HepG2 (cell line): ENCODE results near the gene PANX1. TPM values are rescaled to one million over a fixed set of nuclear protein-coding genes. Genes with fewer than 3 reads are reported as not detected.

Experiments used
- AKNA ChIP-seq: sonication (generic); formaldehyde crosslinking; IDR thresholded peaks from 2 replicates; pipeline ENCODE4 v1.4.0; 2020; ENCODE audit warnings: missing genetic modification reagents, borderline replicate concordance
- CREM ChIP-seq, 2 experiments: sonication (generic) in 1 of 2; formaldehyde crosslinking in 1 of 2; IDR thresholded peaks; 2 replicates each; pipeline versions ENCODE4 v1.4.0 to v1.6.1; 2016 to 2020; ENCODE audit warnings: antibody characterized with exemption in 1 of 2, mild to moderate bottlenecking in 1 of 2, missing genetic modification reagents in 1 of 2
- DRAP1 ChIP-seq: IDR thresholded peaks from 2 replicates; pipeline ENCODE4 v1.6.1; 2016; ENCODE audit warnings: missing genetic modification reagents, missing compliant biosample characterization
- EED ChIP-seq: sonication (generic); formaldehyde crosslinking; IDR thresholded peaks from 2 replicates; pipeline ENCODE4 v1.5.0; 2020; ENCODE audit warnings: mild to moderate bottlenecking, missing genetic modification reagents
- EP300 ChIP-seq, 3 experiments: sonication (generic) in 1 of 3; formaldehyde crosslinking in 1 of 3; IDR thresholded peaks; 2 replicates each; pipeline versions ENCODE4 v1.5.1 to v1.6.1; 2011 to 2020; ENCODE audit warnings: low read depth in 2 of 3, low read length in 2 of 3, borderline replicate concordance in 1 of 3, improper control_type of control experiment in 1 of 3, mild to moderate bottlenecking in 1 of 3, missing genetic modification reagents in 1 of 3, moderate library complexity in 1 of 3
- FOXP1 ChIP-seq, 2 experiments: fragments of 450-650 bp in 1 of 2; IDR thresholded peaks; 2 replicates each; pipeline ENCODE4 v1.6.1; 2017 to 2018; ENCODE audit warnings: antibody characterized with exemption in 1 of 2
- GATAD2A ChIP-seq: IDR thresholded peaks from 2 replicates; pipeline ENCODE4 v1.6.1; 2016
- MLX ChIP-seq: IDR thresholded peaks from 2 replicates; pipeline ENCODE4 v1.6.1; 2016
- MYPOP ChIP-seq: sonication (generic); formaldehyde crosslinking; IDR thresholded peaks from 2 replicates; pipeline ENCODE4 v1.8.1; 2023; ENCODE audit warnings: mild to moderate bottlenecking, moderate library complexity, missing genetic modification reagents
- NFKB2 ChIP-seq: sonication (generic); formaldehyde crosslinking; IDR thresholded peaks from 2 replicates; pipeline ENCODE4 v1.4.0; 2020; ENCODE audit warnings: missing genetic modification reagents, borderline replicate concordance
- NR2F2 ChIP-seq: IDR thresholded peaks from 2 replicates; pipeline ENCODE4 v1.6.1; 2012; ENCODE audit warnings: low read depth, inconsistent platforms, borderline replicate concordance
- PHF21A ChIP-seq: sonication (generic); formaldehyde crosslinking; IDR thresholded peaks from 2 replicates; pipeline ENCODE4 v1.5.0; 2020; ENCODE audit warnings: mild to moderate bottlenecking, missing genetic modification reagents
- SALL1 ChIP-seq: sonication (generic); formaldehyde crosslinking; IDR thresholded peaks from 2 replicates; pipeline ENCODE4 v1.8.0; 2022; ENCODE audit warnings: mild to moderate bottlenecking, missing genetic modification reagents
- SIX4 ChIP-seq: sonication (generic); formaldehyde crosslinking; IDR thresholded peaks from 2 replicates; pipeline ENCODE4 v1.4.0; 2020; ENCODE audit warnings: missing genetic modification reagents
- TEAD3 ChIP-seq: optimal IDR thresholded peaks from 2 replicates; pipeline ENCODE3; 2016; ENCODE audit warnings: borderline replicate concordance
- ZMYM4 ChIP-seq: sonication (generic); formaldehyde crosslinking; IDR thresholded peaks from 2 replicates; pipeline ENCODE4 v1.8.1; 2023; ENCODE audit warnings: mild to moderate bottlenecking, missing genetic modification reagents
- ZNF597 ChIP-seq: sonication (generic); formaldehyde crosslinking; IDR thresholded peaks from 2 replicates; pipeline ENCODE4 v1.5.0; 2020; ENCODE audit warnings: missing genetic modification reagents
- ZNF691 ChIP-seq: sonication (generic); formaldehyde crosslinking; IDR thresholded peaks from 2 replicates; pipeline ENCODE4 v1.4.0; 2020; ENCODE audit warnings: missing genetic modification reagents, low read depth, mild to moderate bottlenecking, borderline replicate concordance
- ZNF878 ChIP-seq: sonication (generic); formaldehyde crosslinking; IDR thresholded peaks from 2 replicates; pipeline ENCODE4 v1.8.1; 2023; ENCODE audit warnings: mild to moderate bottlenecking, missing genetic modification reagents, moderate library complexity
- polyA plus RNA-seq, 8 experiments: library from polyadenylated mRNA; depleted of rRNA in 3 of 8; stranded (reverse) in 7 of 8; unstranded in 1 of 8; fragments of >200 nt; fragmentation: Illumina TruSeq in 4 of 8; extraction: Trizol in 4 of 8; gene quantifications; 2 replicates each; pipeline versions ENCODE4 v1.2.1 to v1.2.3, GENCODE V29; 2011 to 2016; ENCODE audit warnings: low read depth in 4 of 8, missing spikeins in 1 of 8, mixed read lengths in 1 of 8; ENCODE audit not compliant: insufficient read depth in 1 of 8
- total RNA-seq, 5 experiments: library from RNA; depleted of rRNA; stranded (reverse); fragments of >200 nt; fragmentation: Illumina TruSeq; extraction: Trizol; gene quantifications; 2 replicates each; pipeline ENCODE4 v1.2.3, GENCODE V29; 2016; ENCODE audit warnings: low read depth in 1 of 5

Gene PANX1
- total and polyA plus RNA-seq, 2 of the 13 experiments (the other 11 are each of a cell fraction or from before 2014, with no cell fraction given): 8.3 to 24.8 TPM

GRCh38 chr11:94201004-94201465, 72.4 kb downstream of the PANX1 start (continued):
- TF ChIP-seq AKNA (CRISPR knock-in tag) (no peak), NR2F2 (peak; percentile 63), NFKB2 (CRISPR knock-in tag) (no peak), ZNF878 (CRISPR knock-in tag) (peak; percentile 7; the same call in 1 of the 2 replicates), DRAP1 (CRISPR knock-in tag) (peak; percentile 55; the same call in 1 of the 2 replicates), CREM (IDR thresholded peaks at IDR 0.05) (peak; percentile 74), CREM (CRISPR knock-in tag; IDR thresholded peaks at IDR 0.05) (no peak), TEAD3 (CRISPR knock-in tag) (peak; percentile 72), FOXP1 (IDR thresholded peaks at IDR 0.05) (peak; percentile 68; the same call in 1 of the 2 replicates), FOXP1 (CRISPR knock-in tag; IDR thresholded peaks at IDR 0.05) (peak; percentile 82), SIX4 (0 out of 2 replicates have a peak, but pooled peaks have one; percentile 15), SALL1 (CRISPR knock-in tag) (peak; percentile 70), GATAD2A (CRISPR knock-in tag) (peak; percentile 93), ZMYM4 (CRISPR knock-in tag) (0 out of 2 replicates have a peak, but pooled peaks have one; percentile 14), MLX (CRISPR knock-in tag) (0 out of 2 replicates have a peak, but pooled peaks have one; percentile 48), ZNF691 (no peak), ZNF597 (CRISPR knock-in tag) (no peak), MYPOP (CRISPR knock-in tag) (no peak), PHF21A (CRISPR knock-in tag) (peak; percentile 62; the same call in 1 of the 2 replicates), EED (CRISPR knock-in tag) (no peak), EP300 (IDR thresholded peaks at IDR 0.05; ENCODE audit: low read depth in 2 of 2, low read length in 2 of 2) (peak in 1 of 2 experiments; percentile 78; a peak in 2 of 4 replicates), EP300 (CRISPR knock-in tag; IDR thresholded peaks at IDR 0.05; ENCODE audit: borderline replicate concordance) (no peak)
